DOHH2 (cell line): Measurements from ENCODE around the gene KIAA0513.

Source experiments
- H3F3A ChIP-seq: fragments of 200-600 bp; sonication (generic), shearing (Covaris generic); 2 replicates; pipeline ENCODE4 v1.6.0; 2016; ENCODE audit warnings: antibody characterized with exemption, mild to moderate bottlenecking; ENCODE audit not compliant: control insufficient read depth, insufficient read depth
- H3K27ac ChIP-seq: fragments of 200-600 bp; sonication (generic); 2 replicates; pipeline ENCODE4 v1.5.1; 2014; ENCODE audit warnings: low read depth, mild to moderate bottlenecking, low read length, moderate library complexity
- H3K27me3 ChIP-seq: fragments of 200-600 bp; sonication (generic); 2 replicates; pipeline ENCODE4 v1.6.1; 2014; ENCODE audit warnings: mild to moderate bottlenecking, low read length, mixed read lengths; ENCODE audit not compliant: control insufficient read depth
- H3K36me3 ChIP-seq: fragments of 200-600 bp; sonication (generic); 2 replicates; pipeline ENCODE4 v1.6.1; 2014; ENCODE audit warnings: mild to moderate bottlenecking, low read length, moderate library complexity, mixed read lengths; ENCODE audit not compliant: control insufficient read depth
- H3K4me1 ChIP-seq: fragments of 200-600 bp; sonication (generic); 2 replicates; pipeline ENCODE4 v1.6.1; 2014; ENCODE audit warnings: mild to moderate bottlenecking, low read length, mixed read lengths; ENCODE audit not compliant: control insufficient read depth
- H3K4me2 ChIP-seq: fragments of 200-600 bp; sonication (generic); 2 replicates; pipeline ENCODE4 v1.6.0; 2014; ENCODE audit warnings: mild to moderate bottlenecking, low read length, moderate library complexity
- H3K4me3 ChIP-seq: fragments of 200-600 bp; sonication (generic); 2 replicates; pipeline ENCODE4 v1.5.1; 2014; ENCODE audit warnings: mild to moderate bottlenecking, low read length, mixed read lengths
- H3K79me2 ChIP-seq: fragments of 200-600 bp; sonication (generic); 2 replicates; pipeline ENCODE4 v1.6.1; 2014; ENCODE audit warnings: mild to moderate bottlenecking, low read length, mixed read lengths; ENCODE audit not compliant: control insufficient read depth
- H3K9me2 ChIP-seq: fragments of 200-600 bp; sonication (generic); replicated peaks from 2 replicates; pipeline ENCODE4 v1.6.1; 2014; ENCODE audit warnings: mild to moderate bottlenecking, low read length, mixed read lengths; ENCODE audit not compliant: control insufficient read depth
- H3K9me3 ChIP-seq: fragments of 200-600 bp; sonication (generic); 2 replicates; pipeline ENCODE4 v1.6.1; 2014; ENCODE audit warnings: antibody characterized with exemption, low read length, mixed read lengths; ENCODE audit not compliant: control insufficient read depth, insufficient read depth
- H4K20me1 ChIP-seq: fragments of 200-600 bp; sonication (generic); 2 replicates; pipeline ENCODE4 v1.6.0; 2014; ENCODE audit warnings: low read depth, mild to moderate bottlenecking, antibody characterized with exemption, low read length, moderate library complexity; ENCODE audit not compliant: control insufficient read depth, insufficient read depth
- EZH2phosphoT487 ChIP-seq: fragments of 200-600 bp; sonication (generic); IDR thresholded peaks from 2 replicates; pipeline ENCODE4 v1.6.1; 2017; ENCODE audit warnings: borderline replicate concordance, mild to moderate bottlenecking, antibody characterized with exemption, low read length, moderate library complexity, mixed read lengths
- TF ChIP-seq, protein P1 (sequence below): fragments of 200-600 bp; sonication (generic); IDR thresholded peaks from one replicate; pipeline ENCODE4 v1.5.1; 2014; ENCODE audit warnings: antibody characterized with exemption, mild to moderate bottlenecking, low read depth, low read length; ENCODE audit not compliant: poor library complexity, severe bottlenecking

The KIAA0513 gene

GRCh38 chr16:85098565-85098964 lies 71.0 kb downstream of the KIAA0513 start:
- Histone ChIP-seq H3K27ac (no peak overlapping the region), H3K36me3 (no peaks in the 10 kb centered on the region), H3K9me2 (no peaks in the 10 kb centered on the region), H3K4me1 (peaks cover 8% of the 10 kb centered on the region), H4K20me1 (no peaks in the 10 kb centered on the region), H3K4me3 (no peak overlapping the region), H3K4me2 (no peak overlapping the region), H3K79me2 (no peaks in the 10 kb centered on the region), H3K27me3 (no peaks in the 10 kb centered on the region), H3K9me3 (no peaks in the 10 kb centered on the region), H3F3A (no peaks in the 10 kb centered on the region)
- no peak for TF ChIP-seq EZH2phosphoT487
- TF ChIP-seq, protein P1, sequence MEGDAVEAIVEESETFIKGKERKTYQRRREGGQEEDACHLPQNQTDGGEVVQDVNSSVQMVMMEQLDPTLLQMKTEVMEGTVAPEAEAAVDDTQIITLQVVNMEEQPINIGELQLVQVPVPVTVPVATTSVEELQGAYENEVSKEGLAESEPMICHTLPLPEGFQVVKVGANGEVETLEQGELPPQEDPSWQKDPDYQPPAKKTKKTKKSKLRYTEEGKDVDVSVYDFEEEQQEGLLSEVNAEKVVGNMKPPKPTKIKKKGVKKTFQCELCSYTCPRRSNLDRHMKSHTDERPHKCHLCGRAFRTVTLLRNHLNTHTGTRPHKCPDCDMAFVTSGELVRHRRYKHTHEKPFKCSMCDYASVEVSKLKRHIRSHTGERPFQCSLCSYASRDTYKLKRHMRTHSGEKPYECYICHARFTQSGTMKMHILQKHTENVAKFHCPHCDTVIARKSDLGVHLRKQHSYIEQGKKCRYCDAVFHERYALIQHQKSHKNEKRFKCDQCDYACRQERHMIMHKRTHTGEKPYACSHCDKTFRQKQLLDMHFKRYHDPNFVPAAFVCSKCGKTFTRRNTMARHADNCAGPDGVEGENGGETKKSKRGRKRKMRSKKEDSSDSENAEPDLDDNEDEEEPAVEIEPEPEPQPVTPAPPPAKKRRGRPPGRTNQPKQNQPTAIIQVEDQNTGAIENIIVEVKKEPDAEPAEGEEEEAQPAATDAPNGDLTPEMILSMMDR: no peak

- H3K4me1 ChIP-seq: peaks cover 16% of the 10 kb centered on the region
- H3K4me2 ChIP-seq: no peak overlapping the region
- no peak overlapping the region for H3K4me3 ChIP-seq
- H3K36me3 ChIP-seq: no peaks in the 10 kb centered on the region
- no peaks in the 10 kb centered on the region for H3K9me2 ChIP-seq
- H3K79me2 ChIP-seq: no peaks in the 10 kb centered on the region
- no peaks in the 10 kb centered on the region for H3K27me3 ChIP-seq
- no peaks in the 10 kb centered on the region for H4K20me1 ChIP-seq
- no peaks in the 10 kb centered on the region for H3F3A ChIP-seq
- no peaks in the 10 kb centered on the region for H3K9me3 ChIP-seq
- H3K27ac ChIP-seq: no peak overlapping the region
- TF ChIP-seq EZH2phosphoT487: no peak
- TF ChIP-seq, protein P1: no peak
Observed at GRCh38 chr16:85100265-85100664, 72.7 kb downstream of the KIAA0513 start.

DNA sequence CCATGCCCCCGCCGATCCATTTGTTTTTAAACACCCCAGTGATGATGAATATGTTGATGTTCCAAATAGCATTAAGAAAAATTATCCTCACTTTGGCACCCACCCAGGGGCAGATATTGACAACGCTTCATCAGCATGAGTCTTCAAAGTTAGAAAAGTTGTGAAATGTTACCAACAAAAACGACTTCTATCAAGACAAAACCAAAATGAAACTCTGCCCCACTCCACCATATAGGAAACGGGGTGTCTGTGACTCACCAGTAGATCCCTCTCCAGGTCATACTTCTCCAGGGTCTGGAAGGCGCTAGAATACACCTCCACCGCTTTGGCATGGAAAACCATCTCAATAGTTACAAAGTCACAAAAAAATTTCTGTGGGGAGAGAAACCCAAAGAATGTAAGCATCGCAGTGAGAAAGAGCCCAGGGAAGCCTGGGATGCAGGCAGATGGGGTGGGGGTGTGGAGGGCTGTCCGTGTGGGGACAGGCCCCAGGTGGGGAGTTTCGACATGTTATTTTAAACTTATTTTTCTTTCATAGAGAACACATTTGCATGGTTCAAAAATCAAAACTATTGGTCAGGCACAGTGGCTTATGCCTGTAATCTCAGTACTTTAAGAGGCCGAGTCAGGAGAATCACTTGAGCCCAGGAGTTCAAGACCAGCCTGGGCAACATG lies 74.5 kb downstream of the KIAA0513 start:
- Histone ChIP-seq H3K9me3 (no peaks in the 10 kb centered on the region), H3K27me3 (no peaks in the 10 kb centered on the region; the same call in 1 of the 2 replicates), H3K4me1 (peaks cover 21% of the 10 kb centered on the region), H3K27ac (no peak overlapping the region), H4K20me1 (no peaks in the 10 kb centered on the region), H3F3A (no peaks in the 10 kb centered on the region), H3K36me3 (no peaks in the 10 kb centered on the region), H3K9me2 (no peaks in the 10 kb centered on the region), H3K79me2 (no peaks in the 10 kb centered on the region), H3K4me2 (no peak overlapping the region), H3K4me3 (no peak overlapping the region)
- no peak for TF ChIP-seq EZH2phosphoT487
- TF ChIP-seq, protein P1: no peak
